AG09309 (cell line): ENCODE data around the gene EDC3.
A peak's percentile ranks its signal among the peaks of the same experiment; 100 is the strongest.

Source experiments
- DNase-seq: peaks from one replicate; pipeline ENCODE4 v3.0.0-alpha.2; 2010; ENCODE audit warnings: low read depth
- H3K4me3 ChIP-seq: 2 replicates; pipeline ENCODE4 v1.5.1; 2011; ENCODE audit warnings: mild to moderate bottlenecking, low read depth, low read length, moderate library complexity; ENCODE audit not compliant: control insufficient read depth
- CTCF ChIP-seq: IDR thresholded peaks from 2 replicates; pipeline ENCODE4 v1.5.1; 2011; ENCODE audit warnings: mild to moderate bottlenecking, low read depth, low read length, inconsistent platforms; ENCODE audit not compliant: insufficient read depth, control insufficient read depth; ENCODE audit errors: missing control alignments

Gene EDC3

GRCh38 chr15:74620636-74621545 lies 74.9 kb downstream of the EDC3 start:
- peak; percentile 99 for TF ChIP-seq CTCF
- no peak overlapping the region for H3K4me3 ChIP-seq
- no peak for DNase-seq

- TF ChIP-seq CTCF: no peak
- no peak for DNase-seq
- no peak overlapping the region for H3K4me3 ChIP-seq
These were observed 75.7 kb downstream of the EDC3 start for GRCh38 chr15:74619916-74620635.

- no peak overlapping the region for H3K4me3 ChIP-seq
- DNase-seq: no peak
- no peak for TF ChIP-seq CTCF
These were observed 76.8 kb downstream of the EDC3 start for GRCh38 chr15:74618841-74619596.

GRCh38 chr15:74616996-74617395 lies 78.8 kb downstream of the EDC3 start:
- H3K4me3 ChIP-seq: peak overlapping the region; percentile 74
- no peak for TF ChIP-seq CTCF
- no peak for DNase-seq

- no peak for TF ChIP-seq CTCF
- DNase-seq: no peak
- H3K4me3 ChIP-seq: peak overlapping the region; percentile 74
These were observed 79.4 kb downstream of the EDC3 start for GRCh38 chr15:74616366-74616939.

- TF ChIP-seq CTCF: no peak
- H3K4me3 ChIP-seq: peak within 1 kb of the TSS; percentile 74
- peak; percentile 48 for DNase-seq
These were observed 80.1 kb downstream of the EDC3 start, which contains the start of gene CLK3 for GRCh38 chr15:74615508-74616365. CLK3 (plus strand) TSS chr15:74615836; CDS start chr15:74619197, 3,361 bp downstream.
